ENCODE results near the gene ADPRHL1.
A peak's percentile ranks its signal among the peaks of the same experiment; 100 is the strongest.

The ADPRHL1 gene

GRCh38 chr13:113448885-113449692 lies 4.2 kb downstream of the ADPRHL1 start:
- H3K4me3 ChIP-seq = peak overlapping the region; percentile 34
- H3K27ac ChIP-seq = peak overlapping the region in 1 of 2 donors; percentile 11
- DNase-seq (ENCODE audit: low spot score) = no peak
- TF ChIP-seq, protein P1, sequence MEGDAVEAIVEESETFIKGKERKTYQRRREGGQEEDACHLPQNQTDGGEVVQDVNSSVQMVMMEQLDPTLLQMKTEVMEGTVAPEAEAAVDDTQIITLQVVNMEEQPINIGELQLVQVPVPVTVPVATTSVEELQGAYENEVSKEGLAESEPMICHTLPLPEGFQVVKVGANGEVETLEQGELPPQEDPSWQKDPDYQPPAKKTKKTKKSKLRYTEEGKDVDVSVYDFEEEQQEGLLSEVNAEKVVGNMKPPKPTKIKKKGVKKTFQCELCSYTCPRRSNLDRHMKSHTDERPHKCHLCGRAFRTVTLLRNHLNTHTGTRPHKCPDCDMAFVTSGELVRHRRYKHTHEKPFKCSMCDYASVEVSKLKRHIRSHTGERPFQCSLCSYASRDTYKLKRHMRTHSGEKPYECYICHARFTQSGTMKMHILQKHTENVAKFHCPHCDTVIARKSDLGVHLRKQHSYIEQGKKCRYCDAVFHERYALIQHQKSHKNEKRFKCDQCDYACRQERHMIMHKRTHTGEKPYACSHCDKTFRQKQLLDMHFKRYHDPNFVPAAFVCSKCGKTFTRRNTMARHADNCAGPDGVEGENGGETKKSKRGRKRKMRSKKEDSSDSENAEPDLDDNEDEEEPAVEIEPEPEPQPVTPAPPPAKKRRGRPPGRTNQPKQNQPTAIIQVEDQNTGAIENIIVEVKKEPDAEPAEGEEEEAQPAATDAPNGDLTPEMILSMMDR (IDR thresholded peaks at IDR 0.05) = no peak

DNA sequence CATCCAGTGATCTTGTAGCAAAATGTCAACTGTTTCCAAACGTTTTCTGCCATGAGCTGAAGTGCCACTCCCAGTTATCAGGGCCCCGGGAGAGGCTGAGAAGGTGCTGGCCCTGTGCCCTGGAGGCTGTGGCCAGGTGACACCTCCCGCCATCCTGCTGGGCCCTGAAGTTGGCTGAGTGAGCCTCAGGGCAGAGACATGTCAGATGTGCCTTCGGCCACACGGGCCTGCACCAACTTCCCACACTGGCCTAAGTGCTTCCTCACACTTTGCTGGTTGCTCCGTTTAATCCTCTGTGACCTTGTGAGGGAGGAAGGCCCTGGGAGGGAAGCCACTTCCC lies 4.8 kb downstream of the ADPRHL1 start:
- DNase-seq (ENCODE audit: low spot score) = no peak
- H3K27ac ChIP-seq = no peak overlapping the region
- H3K4me3 ChIP-seq = no peak overlapping the region

GRCh38 chr13:113447596-113447995 lies 5.7 kb downstream of the ADPRHL1 start:
- no peak for DNase-seq (ENCODE audit: low spot score)
- H3K4me3 ChIP-seq = no peak overlapping the region
- no peak overlapping the region for H3K27ac ChIP-seq
- TF ChIP-seq, protein P1 (IDR thresholded peaks at IDR 0.05) = no peak

More for the DNA sequence above, 4.8 kb downstream of the ADPRHL1 start:
- TF ChIP-seq, protein P1 (IDR thresholded peaks at IDR 0.05) = no peak

DNA sequence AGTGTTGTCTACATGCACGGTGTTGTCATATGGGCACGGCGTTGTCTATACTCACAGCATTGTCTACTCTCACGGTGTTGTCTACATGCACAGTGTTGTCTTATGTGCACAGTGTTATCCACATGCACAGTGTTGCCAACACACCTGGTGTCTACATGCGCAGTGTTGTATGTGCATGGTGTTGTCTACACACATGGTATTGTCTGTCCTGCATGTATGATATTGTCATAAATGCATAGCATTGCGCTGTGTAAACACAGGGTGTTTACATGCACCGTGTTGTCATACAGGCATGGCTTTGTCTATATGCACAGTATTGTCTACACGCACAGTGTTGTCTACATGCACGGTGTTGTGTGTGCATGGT lies 6.8 kb downstream of the ADPRHL1 start:
- TF ChIP-seq, protein P1 (IDR thresholded peaks at IDR 0.05) = no peak
- DNase-seq (ENCODE audit: low spot score) = no peak
- H3K4me3 ChIP-seq = no peak overlapping the region
- H3K27ac ChIP-seq = no peak overlapping the region

DNA sequence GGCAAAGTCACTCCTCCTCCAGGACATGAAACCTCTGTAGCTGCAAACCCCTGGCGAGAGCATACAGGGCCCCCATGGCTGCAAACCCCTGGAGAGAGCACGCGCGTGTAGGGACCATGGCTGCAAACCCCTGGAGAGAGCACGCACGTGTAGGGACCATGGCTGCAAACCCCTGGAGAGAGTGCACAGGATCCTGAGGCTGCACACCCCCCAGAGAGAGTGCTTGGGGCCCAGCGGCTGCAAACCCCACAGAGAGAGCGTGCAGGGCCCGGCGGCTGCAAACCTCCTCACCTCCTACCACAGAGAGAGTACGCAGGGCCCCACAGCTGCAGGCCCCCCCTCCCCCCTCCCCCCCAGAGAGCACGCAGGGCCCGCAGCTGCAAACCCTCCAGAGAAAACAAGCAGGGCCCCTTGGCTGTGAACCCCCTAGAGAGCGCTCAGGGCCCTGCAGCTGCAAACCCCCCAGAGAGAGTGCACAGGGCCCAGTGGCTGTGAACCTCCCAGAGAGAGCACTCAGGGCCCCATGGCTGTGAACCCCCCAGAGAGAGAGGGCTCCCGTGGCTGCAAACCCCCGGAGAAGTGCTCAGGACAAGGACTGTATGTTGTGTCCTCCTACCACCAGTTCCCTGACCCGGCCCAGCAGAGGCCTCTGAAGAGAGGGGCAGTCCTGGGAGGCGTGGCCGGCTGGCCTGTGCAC lies 7.3 kb downstream of the ADPRHL1 start:
- Histone ChIP-seq H3K4me3 (no peak overlapping the region), H3K27ac (no peak overlapping the region)
- DNase-seq (ENCODE audit: low spot score) = no peak
- TF ChIP-seq, protein P1 (IDR thresholded peaks at IDR 0.05) = no peak

GRCh38 chr13:113443991-113444390 lies 9.3 kb downstream of the ADPRHL1 start:
- TF ChIP-seq, protein P1 (IDR thresholded peaks at IDR 0.05) = no peak
- H3K27ac ChIP-seq = no peak overlapping the region
- no peak overlapping the region for H3K4me3 ChIP-seq
- DNase-seq (ENCODE audit: low spot score) = no peak

- TF ChIP-seq, protein P1 (IDR thresholded peaks at IDR 0.05) = no peak
- no peak for DNase-seq (ENCODE audit: low spot score)
- Histone ChIP-seq H3K4me3 (no peak overlapping the region), H3K27ac (no peak overlapping the region)
These were observed 10.3 kb downstream of the ADPRHL1 start for GRCh38 chr13:113442985-113443362.
